Astrocyte of the spinal cord (primary cell): ENCODE data around the gene FRAS1.

Experiments used
- DNase-seq: peaks from one replicate; pipeline ENCODE4 v3.0.0; 2011; ENCODE audit warnings: low read depth, low spot score
- H3K4me3 ChIP-seq: 2 replicates; pipeline ENCODE4 v1.5.1; 2011; ENCODE audit warnings: low read depth, mild to moderate bottlenecking, low read length, moderate library complexity
- CTCF ChIP-seq: IDR thresholded peaks from 2 replicates; pipeline ENCODE4 v1.5.1; 2012; ENCODE audit warnings: low read depth, mild to moderate bottlenecking, low read length, inconsistent platforms
- in situ Hi-C: cut with HindIII; loops from 2 replicates; pipeline ENCODE4 v1.10.0; 2017; ENCODE audit warnings: low sequenced_read_pairs

FRAS1 gene

GRCh38 chr4:78308517-78308916, 251.4 kb downstream of the FRAS1 start:
- no peak for TF ChIP-seq CTCF
- DNase-seq = no peak
- in situ Hi-C loops = no loop called here

GRCh38 chr4:78309352-78309751, 252.2 kb downstream of the FRAS1 start:
- in situ Hi-C loops = no loop called here
- H3K4me3 ChIP-seq = no peak overlapping the region
- no peak for DNase-seq
- TF ChIP-seq CTCF = no peak

More at GRCh38 chr4:78308517-78308916, 251.4 kb downstream of the FRAS1 start:
- H3K4me3 ChIP-seq = no peak overlapping the region

GRCh38 chr4:78310007-78310739, 253.1 kb downstream of the FRAS1 start:
- no peak for TF ChIP-seq CTCF
- H3K4me3 ChIP-seq = no peak overlapping the region
- DNase-seq = no peak
- in situ Hi-C loops = no loop called here

GRCh38 chr4:78310740-78311115, 253.6 kb downstream of the FRAS1 start:
- no peak for TF ChIP-seq CTCF
- no peak overlapping the region for H3K4me3 ChIP-seq
- DNase-seq = no peak
- in situ Hi-C loops = no loop called here

- in situ Hi-C loops = no loop called here
Observed at GRCh38 chr4:78311306-78311705, 254.2 kb downstream of the FRAS1 start.

GRCh38 chr4:78312989-78313753, 256.0 kb downstream of the FRAS1 start:
- H3K4me3 ChIP-seq = no peak overlapping the region
- in situ Hi-C loops = no loop called here
- DNase-seq = no peak
- TF ChIP-seq CTCF = no peak

More at GRCh38 chr4:78311306-78311705, 254.2 kb downstream of the FRAS1 start:
- TF ChIP-seq CTCF = no peak
- H3K4me3 ChIP-seq = no peak overlapping the region
- DNase-seq = no peak
